HG02840 (cell line): ENCODE measurements around the gene PAK1IP1.
"Not testable (repeated sequence)": the region's sequence is repeated elsewhere in the genome, so short reads cannot be mapped to it uniquely, and the experiment has no call there.

ENCODE experiments used
- ATAC-seq: cut with Tn5 transposase; IDR thresholded peaks from one replicate; pipeline ENCODE4 v1.9.1; 2021; ENCODE audit warnings: mild to moderate bottlenecking, moderate library complexity, moderate number of reproducible peaks; ENCODE audit not compliant: unreplicated experiment, low FRiP score

PAK1IP1 gene, protein sequence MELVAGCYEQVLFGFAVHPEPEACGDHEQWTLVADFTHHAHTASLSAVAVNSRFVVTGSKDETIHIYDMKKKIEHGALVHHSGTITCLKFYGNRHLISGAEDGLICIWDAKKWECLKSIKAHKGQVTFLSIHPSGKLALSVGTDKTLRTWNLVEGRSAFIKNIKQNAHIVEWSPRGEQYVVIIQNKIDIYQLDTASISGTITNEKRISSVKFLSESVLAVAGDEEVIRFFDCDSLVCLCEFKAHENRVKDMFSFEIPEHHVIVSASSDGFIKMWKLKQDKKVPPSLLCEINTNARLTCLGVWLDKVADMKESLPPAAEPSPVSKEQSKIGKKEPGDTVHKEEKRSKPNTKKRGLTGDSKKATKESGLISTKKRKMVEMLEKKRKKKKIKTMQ

DNA sequence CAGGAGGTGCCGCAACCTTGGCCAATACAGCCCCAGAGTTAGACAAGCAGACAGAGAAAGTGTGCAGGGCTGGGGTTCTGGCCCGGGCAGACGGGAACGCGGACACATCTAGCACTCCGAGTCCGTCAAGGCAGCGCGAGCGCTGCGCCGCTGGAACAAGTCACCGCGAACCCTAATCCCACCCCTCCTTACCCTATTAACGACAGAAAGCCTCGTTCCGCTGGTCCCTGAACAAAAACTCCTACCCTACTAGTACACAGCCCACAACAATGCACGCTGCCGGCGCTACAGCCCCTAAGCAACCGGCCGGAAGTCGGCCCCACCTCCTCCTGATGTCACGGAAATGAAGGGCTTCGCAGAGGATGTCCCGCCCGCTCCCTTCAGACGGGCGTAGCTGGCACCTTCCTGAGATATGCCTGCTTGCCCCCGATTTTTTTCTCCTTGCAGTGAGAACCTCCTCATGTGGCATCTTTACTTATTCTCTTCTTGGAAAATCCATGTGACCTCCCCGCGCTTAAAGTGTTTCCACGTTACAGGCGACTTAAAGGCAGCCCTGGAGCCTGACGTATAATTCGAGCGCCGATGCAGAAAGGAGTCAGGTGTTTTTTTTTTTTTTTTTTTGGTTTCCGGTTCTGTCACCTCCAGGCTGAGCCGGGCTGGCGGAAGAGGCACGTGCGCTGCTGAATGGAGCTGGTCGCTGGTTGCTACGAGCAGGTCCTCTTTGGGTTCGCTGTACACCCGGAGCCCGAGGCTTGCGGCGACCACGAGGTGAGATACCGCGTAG lies at the start of gene PAK1IP1, which contains the start of gene C6orf52:
PAK1IP1 (plus strand) TSS at position 671 of the 784 bp plus-strand sequence; CDS start at position 685, 14 bp downstream.
C6orf52 (minus strand) TSS at position 315 of the 784 bp plus-strand sequence. CDS start 7,066 bp downstream, outside the sequence.
- peak; percentile 98 for ATAC-seq

- ATAC-seq, result no peak
Observed at GRCh38 chr6:10655508-10656055, 39.2 kb upstream of the PAK1IP1 start.

- no peak for ATAC-seq
Observed at GRCh38 chr6:10658910-10659698, 35.7 kb upstream of the PAK1IP1 start.

DNA sequence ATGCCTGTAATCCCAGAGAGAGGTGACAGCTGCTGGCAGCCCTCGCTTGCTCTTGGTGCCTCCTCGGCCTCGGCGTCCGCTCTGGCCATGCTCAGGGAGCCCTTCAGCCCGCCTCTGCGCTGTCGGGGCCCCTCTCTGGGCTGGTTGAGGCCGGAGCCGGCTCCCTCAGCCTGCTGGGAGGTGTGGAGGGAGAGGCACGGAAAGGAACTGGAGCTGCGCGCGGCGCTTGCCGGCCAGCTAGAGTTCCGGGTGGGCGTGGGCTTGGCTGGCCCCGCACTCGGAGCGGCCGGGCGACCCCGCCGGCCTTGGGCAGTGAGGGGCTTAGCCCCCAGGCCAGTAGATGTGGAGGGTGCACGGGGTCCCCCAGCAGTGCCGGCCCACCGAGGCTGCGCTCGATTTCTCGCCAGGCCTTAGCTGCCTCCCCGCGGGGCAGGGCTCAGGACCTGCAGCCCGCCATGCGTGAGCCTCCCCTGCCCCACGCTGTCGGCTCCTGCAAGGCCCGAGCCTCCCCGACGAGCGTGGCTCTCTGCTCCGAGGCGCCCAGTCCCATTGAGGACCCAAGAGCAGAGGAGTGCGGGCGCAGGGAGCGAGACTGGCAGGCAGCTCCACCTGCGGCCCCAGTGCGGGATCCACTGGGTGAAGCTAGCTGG lies 34.9 kb upstream of the PAK1IP1 start:
- no peak for ATAC-seq

DNA sequence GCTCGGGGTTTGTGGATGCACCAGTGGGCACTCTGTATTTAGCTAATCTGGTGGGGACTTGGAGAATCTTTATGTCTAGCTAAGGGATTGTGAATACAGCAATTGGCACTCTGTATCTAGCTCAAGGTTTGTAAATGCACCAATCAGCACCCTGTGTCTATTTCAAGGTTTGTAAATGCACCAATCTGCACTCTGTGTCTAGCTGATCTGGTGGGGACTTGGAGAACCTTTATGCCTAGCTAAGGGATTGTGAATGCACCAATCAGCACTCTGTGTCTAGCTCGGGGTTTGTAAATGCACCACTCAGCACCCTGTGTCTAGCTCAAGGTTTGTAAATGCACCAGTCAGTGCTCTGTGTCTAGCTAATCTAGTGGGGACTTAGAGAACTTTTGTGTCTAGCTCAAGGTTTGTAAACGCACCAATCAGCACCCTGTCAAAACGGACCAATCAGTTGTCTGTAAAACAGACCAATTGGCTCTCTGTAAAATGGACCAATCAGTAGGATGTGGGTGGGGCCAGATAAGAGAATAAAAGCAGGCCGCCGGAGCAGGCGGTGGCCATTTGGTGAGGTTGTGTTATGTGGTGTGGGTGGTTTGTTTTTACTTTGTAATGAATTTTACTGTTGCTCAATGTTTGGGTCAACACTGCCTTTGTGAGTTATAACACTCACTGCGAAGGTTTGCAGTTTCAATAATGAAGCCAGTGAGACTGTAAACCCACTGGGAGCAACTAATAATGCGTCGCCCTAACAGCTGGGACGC lies 34.2 kb upstream of the PAK1IP1 start:
- not testable (repeated sequence) for ATAC-seq

DNA sequence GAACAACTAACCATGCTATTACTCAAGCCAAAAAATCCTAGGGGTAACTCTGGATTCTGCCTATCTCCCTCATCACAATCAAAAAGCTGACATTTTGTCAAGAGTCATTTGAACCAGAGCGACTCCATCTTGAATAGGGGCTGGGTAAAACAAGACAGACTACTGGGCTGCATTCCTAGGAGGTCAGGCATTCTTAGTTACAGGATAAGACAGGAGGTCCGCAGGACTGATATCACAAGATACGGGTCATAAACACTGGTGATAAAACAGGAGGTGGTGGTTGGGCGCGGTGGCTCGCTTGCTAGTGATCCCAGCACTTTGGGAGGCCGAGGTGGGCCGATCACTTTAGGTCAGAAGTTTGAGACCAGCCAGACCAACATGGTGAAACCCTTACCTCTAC lies 32.6 kb upstream of the PAK1IP1 start:
- no peak for ATAC-seq

GRCh38 chr6:10662742-10663141 lies 32.0 kb upstream of the PAK1IP1 start:
- no peak for ATAC-seq

DNA sequence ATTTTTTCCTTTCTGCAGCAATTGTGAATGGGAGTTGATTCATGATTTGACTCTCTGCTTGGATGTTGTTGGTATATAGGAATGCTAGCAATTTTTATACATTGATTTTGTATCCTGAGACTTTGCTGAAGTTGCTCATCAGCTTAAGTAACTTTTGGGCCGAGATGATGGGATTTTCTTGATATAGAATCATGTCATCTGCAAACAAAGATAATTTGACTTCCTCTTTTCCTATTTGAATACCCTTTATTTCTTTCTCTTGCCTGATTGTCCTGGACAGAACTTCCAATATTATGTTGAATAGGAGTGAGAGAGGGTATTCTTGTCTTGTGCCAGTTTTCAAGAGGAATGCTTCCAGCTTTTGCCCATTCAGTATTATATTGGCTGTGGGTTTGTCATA lies 29.2 kb upstream of the PAK1IP1 start:
- ATAC-seq, result not testable (repeated sequence)

DNA sequence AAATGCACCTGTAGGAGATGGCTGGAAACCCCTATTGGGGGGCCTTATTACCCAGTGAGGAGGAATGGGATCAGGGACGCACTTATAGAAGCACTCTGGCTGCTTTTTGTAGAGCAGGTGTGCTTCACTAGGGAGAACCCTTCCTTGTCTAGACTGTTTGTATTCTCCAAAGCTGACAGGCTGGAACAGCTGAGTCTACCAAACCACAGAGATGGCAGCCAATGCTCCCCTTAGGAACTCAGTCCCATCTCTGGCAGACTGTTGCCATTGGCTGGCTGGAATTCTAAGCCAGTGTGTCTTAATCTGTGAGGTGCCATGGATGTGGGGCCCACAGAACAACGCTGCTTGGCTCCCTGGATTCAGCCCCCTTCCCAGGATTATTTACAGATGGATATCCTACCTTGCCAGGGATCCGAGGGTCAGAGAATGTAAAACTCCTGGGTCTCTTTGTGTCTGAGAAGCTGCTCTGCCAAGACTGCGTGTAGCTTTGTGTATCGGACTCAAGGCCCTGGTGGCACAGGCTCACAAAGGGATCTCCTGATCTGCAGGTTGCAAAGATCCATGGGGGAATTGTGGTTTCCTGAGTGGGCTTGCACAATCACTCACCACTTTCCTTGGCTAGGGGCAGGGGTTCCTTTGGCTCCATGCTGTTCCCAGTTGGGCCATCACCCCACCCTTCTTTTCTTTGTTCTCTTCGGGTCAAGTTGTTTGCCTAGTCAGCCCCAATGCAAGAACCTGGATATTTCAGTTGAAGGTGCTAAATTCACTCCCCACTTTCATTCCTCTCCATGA lies 26.4 kb upstream of the PAK1IP1 start:
- ATAC-seq, result no peak

DNA sequence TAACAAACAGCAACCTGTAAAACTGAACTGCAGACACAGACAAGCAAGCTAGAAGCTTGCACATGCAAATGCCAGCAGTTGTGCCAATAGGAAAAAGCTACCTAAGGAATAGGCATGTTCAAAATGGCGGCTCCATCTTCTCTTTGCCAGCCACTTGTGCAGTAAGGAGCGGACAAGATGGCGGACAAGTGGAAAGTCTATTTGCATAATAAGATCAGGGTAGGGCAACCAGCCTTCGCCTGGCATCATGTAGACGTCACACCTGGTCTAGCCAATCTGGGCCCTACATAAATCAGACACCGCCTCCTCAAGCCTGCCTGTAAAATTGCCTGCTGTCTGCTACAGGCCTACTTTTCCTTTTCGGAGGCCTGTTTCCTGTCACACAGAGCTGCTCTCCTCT lies 18.4 kb upstream of the PAK1IP1 start:
- ATAC-seq, result no peak

DNA sequence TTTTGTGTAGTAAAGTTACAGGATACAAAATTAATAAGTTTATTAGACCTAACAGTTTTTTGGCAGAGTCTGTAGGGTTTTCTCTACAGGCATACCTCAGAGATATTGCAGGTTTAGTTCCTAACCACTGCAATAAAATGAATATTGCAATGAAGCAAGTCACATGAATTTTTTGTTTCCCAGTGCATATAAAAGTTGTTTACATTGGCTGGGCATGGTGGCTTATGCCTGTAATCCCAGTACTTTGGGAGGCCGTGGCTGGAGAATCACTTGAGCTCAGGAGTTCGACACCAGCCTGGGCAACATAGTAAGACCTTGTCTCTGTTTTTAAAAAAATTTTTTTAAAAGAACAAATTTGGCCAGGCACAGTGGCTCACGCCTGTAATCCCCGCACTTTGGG lies 16.3 kb upstream of the PAK1IP1 start:
- ATAC-seq, result no peak

DNA sequence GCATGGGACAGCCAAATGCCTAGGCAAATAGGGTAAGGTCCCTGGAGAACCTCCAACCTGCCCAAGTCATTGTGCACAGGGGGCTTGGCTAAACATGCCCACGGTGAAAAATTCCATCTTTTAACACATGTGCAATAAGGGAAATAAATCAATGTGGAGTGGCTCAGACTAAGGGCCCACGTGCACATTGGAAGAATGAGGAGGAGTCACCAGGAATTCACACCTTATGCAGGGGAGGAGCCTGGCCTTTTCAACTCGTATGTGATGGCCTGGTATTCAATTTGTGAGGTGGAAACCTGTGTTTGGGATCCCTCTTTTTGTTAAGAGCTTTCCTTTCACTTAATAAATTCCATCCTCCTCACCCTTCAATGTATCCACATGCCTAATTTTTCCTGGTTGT lies 13.0 kb upstream of the PAK1IP1 start:
- ATAC-seq, result no peak

- no peak for ATAC-seq
Observed at GRCh38 chr6:10682355-10682988, 12.3 kb upstream of the PAK1IP1 start.

DNA sequence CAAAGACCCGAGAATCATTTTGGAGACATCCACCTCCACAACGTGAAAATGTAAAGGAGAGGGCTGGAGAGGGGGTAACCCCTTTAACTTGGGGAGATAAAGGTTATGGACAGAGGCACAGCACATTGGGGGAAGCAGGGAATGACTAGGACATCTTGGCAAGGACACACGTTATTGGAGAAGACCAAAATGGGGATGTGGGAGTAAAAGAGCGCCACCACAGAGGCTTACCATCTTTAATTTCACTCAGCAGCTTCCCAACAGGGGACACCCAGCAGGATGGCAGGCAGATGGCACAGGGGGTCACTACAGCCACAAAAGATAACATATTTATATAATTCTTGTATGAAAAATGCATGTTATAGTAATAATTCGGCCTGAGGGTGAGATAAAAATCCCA lies 10.2 kb upstream of the PAK1IP1 start:
- ATAC-seq, result no peak

- no peak for ATAC-seq
Observed at GRCh38 chr6:10685092-10685915, 9.5 kb upstream of the PAK1IP1 start.

DNA sequence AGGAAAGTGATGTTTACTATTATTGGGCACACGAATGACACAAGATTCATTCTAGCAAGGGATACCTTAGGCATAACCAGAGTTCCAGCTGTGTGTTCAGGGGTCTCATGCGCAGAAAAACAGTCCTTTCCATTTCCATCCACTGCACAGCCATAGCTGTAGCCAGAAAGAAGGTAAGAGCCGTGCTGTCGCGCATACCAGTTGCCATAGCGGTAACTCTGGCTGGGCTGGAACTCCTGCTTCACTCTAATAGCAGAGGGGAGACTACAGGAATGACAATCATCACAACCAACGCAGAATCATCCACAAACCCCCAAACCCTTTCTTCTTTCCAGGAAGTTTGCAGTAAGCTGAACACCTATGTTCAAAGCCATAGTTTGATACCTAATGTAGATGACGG lies 7.9 kb upstream of the PAK1IP1 start:
- ATAC-seq, result no peak

DNA sequence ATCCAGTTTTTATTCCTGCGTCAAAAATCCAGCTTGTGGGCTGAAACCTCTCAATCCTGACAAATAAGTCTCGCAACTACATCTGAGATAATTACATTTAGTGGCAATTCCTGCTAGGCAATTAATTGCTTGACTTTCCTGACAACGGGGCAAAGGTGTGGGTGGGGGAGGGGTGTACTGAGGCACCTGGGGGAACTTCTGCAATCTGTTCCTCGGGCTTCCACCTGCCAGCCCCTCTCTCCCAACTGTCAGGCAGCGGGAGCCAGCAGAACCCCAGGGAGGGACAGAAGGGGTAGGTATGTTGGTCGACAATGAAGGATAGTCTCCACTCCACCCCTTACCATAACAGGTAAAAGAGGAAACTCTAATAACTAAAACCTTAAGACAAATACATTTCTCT lies 7.2 kb upstream of the PAK1IP1 start:
- ATAC-seq, result no peak
